Spleen (tissue), 7 donors: ENCODE data around the gene POF1B.

Experiments used
- POLR2A ChIP-seq, 3 donors: fragments of 450-650 bp; IDR thresholded peaks; one replicate each; pipeline ENCODE4 v1.5.1; 2017; ENCODE audit warnings: antibody characterized with exemption in 3 of 3, mild to moderate bottlenecking in 1 of 3
- TF ChIP-seq, protein P1 (sequence below), 11 experiments: fragments of 200-600 bp in 7 of 11; fragments of 450-650 bp in 4 of 11; sonication (generic) in 4 of 11; IDR thresholded peaks in 8 of 11; conservative IDR thresholded peaks in 3 of 11; 1 replicate in 7 of 11; 2 replicates in 4 of 11; pipeline versions ENCODE4 v1.4.0 to v1.8.0; 2016 to 2021; ENCODE audit warnings: antibody characterized with exemption in 11 of 11, inconsistent platforms in 4 of 11, mild to moderate bottlenecking in 1 of 11
- donor health status: DM: no; HTN: no; CAD: no; lungs with moderate emphysema.
- donor health status: DM: no; HTN: no; CAD: no.
- donor health status: DM: no; HTN: no; CAD: no.

DNA sequence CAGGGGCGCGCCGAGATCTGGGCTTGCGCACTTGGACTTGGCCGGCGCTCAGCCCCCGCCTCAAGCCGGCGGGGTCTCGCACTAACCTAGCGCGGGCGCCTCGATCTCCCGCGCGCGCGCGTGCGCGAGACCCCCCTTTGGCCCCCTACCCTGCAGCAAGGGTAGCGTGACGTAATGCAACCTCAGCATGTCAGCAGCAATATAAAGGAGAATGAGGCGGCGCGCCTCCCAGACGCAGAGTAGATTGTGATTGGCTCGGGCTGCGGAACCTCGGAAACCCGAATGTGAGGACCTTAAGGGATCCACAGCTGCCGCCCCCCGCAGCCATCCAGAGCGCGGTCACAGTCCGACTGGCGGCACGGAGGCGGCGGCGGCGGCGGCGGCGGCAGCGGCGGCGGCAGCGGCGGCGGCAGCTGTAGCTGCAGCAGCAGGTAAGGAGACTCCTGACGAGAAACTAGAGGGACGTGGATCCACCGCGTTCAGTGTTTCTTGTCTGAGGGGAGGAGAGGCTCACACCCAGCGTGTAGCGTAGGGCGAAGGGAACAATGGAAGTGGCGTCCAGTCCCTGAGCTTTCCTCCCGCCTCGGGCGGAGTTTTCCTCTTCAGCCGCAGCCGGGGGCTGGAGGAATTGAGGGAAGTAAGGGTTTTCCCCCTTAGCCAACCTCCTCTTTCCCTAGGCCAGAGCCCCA is 135.6 kb downstream of the POF1B start, which contains the start of the genes SATL1 and ZNF711:
- TF ChIP-seq POLR2A (IDR thresholded peaks at IDR 0.05), result no peak
- TF ChIP-seq, protein P1, sequence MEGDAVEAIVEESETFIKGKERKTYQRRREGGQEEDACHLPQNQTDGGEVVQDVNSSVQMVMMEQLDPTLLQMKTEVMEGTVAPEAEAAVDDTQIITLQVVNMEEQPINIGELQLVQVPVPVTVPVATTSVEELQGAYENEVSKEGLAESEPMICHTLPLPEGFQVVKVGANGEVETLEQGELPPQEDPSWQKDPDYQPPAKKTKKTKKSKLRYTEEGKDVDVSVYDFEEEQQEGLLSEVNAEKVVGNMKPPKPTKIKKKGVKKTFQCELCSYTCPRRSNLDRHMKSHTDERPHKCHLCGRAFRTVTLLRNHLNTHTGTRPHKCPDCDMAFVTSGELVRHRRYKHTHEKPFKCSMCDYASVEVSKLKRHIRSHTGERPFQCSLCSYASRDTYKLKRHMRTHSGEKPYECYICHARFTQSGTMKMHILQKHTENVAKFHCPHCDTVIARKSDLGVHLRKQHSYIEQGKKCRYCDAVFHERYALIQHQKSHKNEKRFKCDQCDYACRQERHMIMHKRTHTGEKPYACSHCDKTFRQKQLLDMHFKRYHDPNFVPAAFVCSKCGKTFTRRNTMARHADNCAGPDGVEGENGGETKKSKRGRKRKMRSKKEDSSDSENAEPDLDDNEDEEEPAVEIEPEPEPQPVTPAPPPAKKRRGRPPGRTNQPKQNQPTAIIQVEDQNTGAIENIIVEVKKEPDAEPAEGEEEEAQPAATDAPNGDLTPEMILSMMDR (IDR thresholded peaks at IDR 0.05 in 8 of 11, conservative IDR thresholded peaks at IDR 0.05 in 3 of 11), result no peak
